Measurements from ENCODE around the gene HMGN3.

- TF ChIP-seq TEAD1 (CRISPR knock-in tag; IDR thresholded peaks at IDR 0.05) (no peak), PRDM15 (CRISPR knock-in tag; IDR thresholded peaks at IDR 0.05) (no peak), ZNF425 (CRISPR knock-in tag; conservative IDR thresholded peaks at IDR 0.05) (no peak), ZNF232 (CRISPR knock-in tag; IDR thresholded peaks at IDR 0.05) (no peak)
Observed at GRCh38 chr6:79189760-79190350, 44.6 kb downstream of the HMGN3 start.
